Testis (tissue), 2 donors: ENCODE results near the gene GGA1.

Source experiments
- CTCF ChIP-seq, 3 experiments: fragments of 450-650 bp in 2 of 3; fragments of 200-600 bp in 1 of 3; sonication (generic) in 1 of 3; IDR thresholded peaks; one replicate each; pipeline ENCODE4 v1.5.1; 2016 to 2019; ENCODE audit warnings: antibody characterized with exemption in 3 of 3, mild to moderate bottlenecking in 2 of 3, moderate library complexity in 1 of 3
- POLR2A ChIP-seq: fragments of 450-650 bp; IDR thresholded peaks from one replicate; pipeline ENCODE4 v1.6.1; 2017; ENCODE audit warnings: antibody characterized with exemption, mild to moderate bottlenecking, moderate library complexity

- TF ChIP-seq CTCF (IDR thresholded peaks at IDR 0.05) (no peak), POLR2A (no peak)
Measured at GRCh38 chr22:37676736-37677492, 68.3 kb downstream of the GGA1 start.
